ENCODE measurements around the gene CSF2. TPM values are rescaled to one million over a fixed set of nuclear protein-coding genes. Genes with fewer than 3 reads are reported as not detected.

CSF2 gene
- not detected for total RNA-seq
- long read RNA-seq: 0 reads

GRCh38 chr5:132073231-132074013 lies at the start of gene CSF2:
TSS of gene CSF2 (plus strand) at chr5:132073789. CDS start at chr5:132073824, 35 bp downstream.
- no peak for ATAC-seq
- DNase-seq: no peak
- intact Hi-C loops (cut with micrococcal nuclease): no loop called here

GRCh38 chr5:132024117-132024435 lies 49.5 kb upstream of the CSF2 start:
- intact Hi-C loops (cut with micrococcal nuclease): no loop called here
- ATAC-seq: no peak
- no peak for DNase-seq

- DNase-seq: no peak
- ATAC-seq: no peak
- intact Hi-C loops (cut with micrococcal nuclease): no loop called here
Observed at GRCh38 chr5:132024789-132025402, 48.7 kb upstream of the CSF2 start.

- ATAC-seq: no peak
- no peak for DNase-seq
- intact Hi-C loops (cut with micrococcal nuclease): no loop called here
Observed at GRCh38 chr5:132025403-132025971, 48.1 kb upstream of the CSF2 start.

GRCh38 chr5:132026516-132027008 lies 47.0 kb upstream of the CSF2 start:
- intact Hi-C loops (cut with micrococcal nuclease): no loop called here
- ATAC-seq: no peak
- no peak for DNase-seq

GRCh38 chr5:132027027-132027426 lies 46.6 kb upstream of the CSF2 start:
- intact Hi-C loops (cut with micrococcal nuclease): no loop called here
- ATAC-seq: no peak
- no peak for DNase-seq

GRCh38 chr5:132029609-132030330 lies 43.8 kb upstream of the CSF2 start:
- intact Hi-C loops (cut with micrococcal nuclease): no loop called here
- no peak for DNase-seq
- ATAC-seq: no peak

- intact Hi-C loops (cut with micrococcal nuclease): no loop called here
- ATAC-seq (no peak), DNase-seq (no peak)
Observed at GRCh38 chr5:132030610-132031009, 43.0 kb upstream of the CSF2 start.

GRCh38 chr5:132032196-132032595 lies 41.4 kb upstream of the CSF2 start:
- no peak for DNase-seq
- ATAC-seq: no peak
- intact Hi-C loops (cut with micrococcal nuclease): no loop called here

GRCh38 chr5:132033122-132033521 lies 40.5 kb upstream of the CSF2 start:
- ATAC-seq (no peak), DNase-seq (no peak)
- intact Hi-C loops (cut with micrococcal nuclease): no loop called here

- ATAC-seq (no peak), DNase-seq (no peak)
- intact Hi-C loops (cut with micrococcal nuclease): no loop called here
Observed at GRCh38 chr5:132037353-132037752, 36.2 kb upstream of the CSF2 start.

GRCh38 chr5:132044207-132044606 lies 29.4 kb upstream of the CSF2 start:
- ATAC-seq (no peak), DNase-seq (no peak)
- intact Hi-C loops (cut with micrococcal nuclease): no loop called here

- intact Hi-C loops (cut with micrococcal nuclease): no loop called here
- ATAC-seq (no peak), DNase-seq (no peak)
Observed at GRCh38 chr5:132046880-132047299, 26.7 kb upstream of the CSF2 start.

- DNase-seq (no peak), ATAC-seq (no peak)
- intact Hi-C loops (cut with micrococcal nuclease): no loop called here
Observed at GRCh38 chr5:132049093-132049492, 24.5 kb upstream of the CSF2 start.

- intact Hi-C loops (cut with micrococcal nuclease): no loop called here
- DNase-seq (no peak), ATAC-seq (no peak)
Observed at GRCh38 chr5:132049559-132049958, 24.0 kb upstream of the CSF2 start.

- intact Hi-C loops (cut with micrococcal nuclease): no loop called here
- peak; percentile 31 for DNase-seq
- ATAC-seq: peak; percentile 37
Observed at GRCh38 chr5:132050136-132050535, 23.5 kb upstream of the CSF2 start.

- intact Hi-C loops (cut with micrococcal nuclease): no loop called here
- peak; percentile 8 for DNase-seq
- ATAC-seq: no peak
Observed at GRCh38 chr5:132050661-132051552, 22.7 kb upstream of the CSF2 start.

- DNase-seq (peak; percentile 5), ATAC-seq (no peak)
- intact Hi-C loops (cut with micrococcal nuclease): no loop called here
Observed at GRCh38 chr5:132052520-132052919, 21.1 kb upstream of the CSF2 start.

- intact Hi-C loops (cut with micrococcal nuclease): no loop called here
- DNase-seq (no peak), ATAC-seq (no peak)
Observed at GRCh38 chr5:132053483-132053882, 20.1 kb upstream of the CSF2 start.
